Retina (tissue), 1 donor: Measurements from ENCODE around the gene MYO9B.
"Not testable (repeated sequence)": the region's sequence is repeated elsewhere in the genome, so short reads cannot be mapped to it uniquely, and the experiment has no call there.

ENCODE experiments used
- DNase-seq: peaks from one replicate; pipeline ENCODE4 v3.0.0-alpha.2; 2016

MYO9B gene

GRCh38 chr19:17148130-17148529 lies 72.6 kb downstream of the MYO9B start:
- no peak for DNase-seq

GRCh38 chr19:17149393-17150135 lies 74.0 kb downstream of the MYO9B start:
- DNase-seq, result no peak

- DNase-seq, result no peak
These were observed 78.4 kb downstream of the MYO9B start for GRCh38 chr19:17153996-17154395.

GRCh38 chr19:17155251-17155650 lies 79.7 kb downstream of the MYO9B start:
- no peak for DNase-seq

GRCh38 chr19:17156296-17156946 lies 80.8 kb downstream of the MYO9B start:
- no peak for DNase-seq

GRCh38 chr19:17156947-17157302 lies 81.3 kb downstream of the MYO9B start:
- DNase-seq, result no peak

DNA sequence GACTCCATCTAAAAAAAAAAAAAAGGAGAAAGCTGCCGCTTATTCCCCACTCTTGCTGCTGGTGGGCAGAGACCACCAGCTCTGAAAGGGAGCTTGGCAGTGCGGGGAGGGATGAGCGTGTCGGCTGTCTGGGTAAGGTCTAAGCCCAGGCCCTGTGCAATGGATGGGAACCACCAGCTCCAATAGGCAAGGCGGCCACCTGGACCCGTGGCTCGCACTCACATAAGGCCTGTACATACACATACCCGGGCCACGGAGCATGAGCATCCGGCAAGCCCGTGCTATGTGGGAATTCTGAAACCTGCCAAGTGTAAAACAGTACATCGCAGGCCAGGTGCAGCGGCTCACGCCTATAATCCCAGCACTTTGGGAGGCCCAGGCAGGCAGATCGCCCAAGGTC lies 83.0 kb downstream of the MYO9B start:
- no peak for DNase-seq

GRCh38 chr19:17159466-17160393 lies 84.2 kb downstream of the MYO9B start:
- DNase-seq, result no peak

GRCh38 chr19:17160908-17161307 lies 85.3 kb downstream of the MYO9B start:
- no peak for DNase-seq

GRCh38 chr19:17162131-17162530 lies 86.6 kb downstream of the MYO9B start:
- DNase-seq, result not testable (repeated sequence)

DNA sequence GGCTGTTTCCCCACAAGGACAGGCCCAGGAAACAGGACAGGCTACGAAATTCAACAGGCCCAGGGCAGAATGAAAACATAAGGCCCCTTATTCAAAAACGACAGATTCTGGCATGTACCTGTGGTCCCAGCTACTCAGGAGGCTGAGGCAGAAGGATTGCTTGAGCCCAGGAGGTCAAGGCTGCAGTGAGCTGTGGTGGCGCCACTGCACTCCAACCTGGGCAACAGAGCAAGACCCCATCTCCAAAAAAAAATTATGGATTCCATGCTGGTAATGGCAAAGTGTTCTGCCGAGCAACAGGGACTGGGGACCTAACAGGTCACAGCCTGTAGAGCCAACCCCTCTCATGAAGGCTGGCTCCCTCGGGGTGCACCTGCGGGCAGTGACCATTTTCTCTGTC lies 87.0 kb downstream of the MYO9B start:
- no peak for DNase-seq

GRCh38 chr19:17163652-17164051 lies 88.1 kb downstream of the MYO9B start:
- no peak for DNase-seq

GRCh38 chr19:17164639-17165038 lies 89.1 kb downstream of the MYO9B start:
- DNase-seq, result no peak

DNA sequence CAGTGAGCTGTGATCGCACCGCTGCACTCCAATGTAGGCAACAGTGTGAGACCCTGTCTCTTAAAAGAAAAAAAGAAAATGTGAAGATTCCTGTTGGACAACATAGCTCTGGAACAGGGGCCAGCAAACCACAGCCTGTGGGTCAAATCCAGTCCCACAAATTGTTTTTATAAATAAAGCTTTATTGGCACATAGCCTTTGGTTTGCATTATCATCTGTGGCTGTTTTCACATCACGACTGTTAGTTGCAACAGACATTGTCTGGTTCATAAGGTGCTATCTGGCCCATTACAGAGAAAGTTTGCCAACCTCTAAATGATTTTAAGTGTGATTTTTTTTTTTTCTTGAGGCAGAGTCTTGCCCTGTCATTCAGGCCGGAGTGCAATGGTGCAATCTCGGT lies 90.1 kb downstream of the MYO9B start:
- DNase-seq, result no peak

GRCh38 chr19:17170538-17171297 lies 95.1 kb downstream of the MYO9B start:
- no peak for DNase-seq

- no peak for DNase-seq
These were observed 96.3 kb downstream of the MYO9B start for GRCh38 chr19:17171874-17172273.

DNA sequence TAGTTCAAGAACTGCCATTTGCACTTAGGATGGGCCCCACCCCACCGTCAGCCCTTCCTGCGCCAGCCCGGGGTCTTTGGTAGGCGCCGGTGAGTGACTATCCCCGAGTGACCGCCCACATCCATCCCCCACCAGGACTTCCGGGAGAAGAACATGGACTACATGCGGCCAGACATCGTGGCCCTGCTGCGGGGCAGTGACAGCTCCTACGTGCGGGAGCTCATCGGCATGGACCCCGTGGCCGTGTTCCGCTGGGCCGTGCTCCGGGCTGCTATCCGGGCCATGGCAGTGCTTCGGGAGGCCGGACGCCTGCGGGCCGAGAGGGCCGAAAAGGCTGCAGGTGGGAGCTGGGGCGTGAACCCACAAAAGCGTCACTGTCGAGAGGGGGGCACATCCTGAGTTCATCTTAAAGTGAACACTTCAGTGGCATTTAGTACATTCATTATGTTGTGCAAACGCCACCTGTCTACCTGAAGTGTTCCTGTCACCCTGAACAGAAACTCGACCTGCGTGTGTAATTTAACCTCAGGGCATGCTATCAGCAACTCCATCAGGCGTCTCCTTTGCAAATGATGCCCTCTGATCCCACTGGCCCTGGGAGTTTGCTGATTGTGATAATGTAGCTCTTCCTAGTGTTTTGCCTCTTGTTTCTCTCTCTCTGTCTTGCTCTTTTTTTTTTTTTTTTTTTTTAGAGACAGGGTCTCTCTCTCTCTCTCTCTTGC lies 97.2 kb downstream of the MYO9B start:
- no peak for DNase-seq

GRCh38 chr19:17178291-17178690 lies 102.7 kb downstream of the MYO9B start:
- no peak for DNase-seq

DNA sequence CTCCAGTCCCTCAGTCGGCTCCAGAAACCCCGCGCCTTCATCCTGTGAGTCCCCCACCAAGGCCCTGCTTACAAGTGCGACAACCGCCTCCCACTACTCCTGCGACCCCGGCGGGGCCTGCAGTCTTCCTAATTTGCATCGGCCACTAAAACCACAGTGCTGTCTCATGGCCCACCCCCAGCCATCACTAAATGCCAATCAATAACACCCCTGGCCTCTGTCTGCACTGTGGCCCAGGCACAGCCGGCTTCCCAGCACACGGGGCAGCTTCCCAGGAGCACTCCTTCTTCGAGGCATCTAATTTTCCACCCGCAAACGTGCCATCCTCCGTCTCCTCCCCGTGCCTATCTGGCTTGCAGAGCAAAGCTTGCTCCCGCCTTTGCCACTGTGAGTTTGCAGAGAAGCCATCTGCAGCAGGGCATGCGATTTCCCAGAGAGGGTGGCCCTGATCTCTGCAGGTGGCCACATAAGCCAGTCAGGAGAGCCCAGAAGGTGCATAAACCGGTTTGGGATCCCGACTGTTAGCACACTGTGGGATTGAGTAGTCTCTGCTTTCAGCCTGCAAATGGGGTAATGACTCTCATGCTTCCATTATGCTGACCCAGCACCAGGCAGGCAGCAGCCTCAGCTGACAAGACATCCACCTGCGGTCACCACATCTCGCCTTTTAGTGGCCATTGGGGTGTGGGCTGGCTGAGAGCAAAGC lies 105.6 kb downstream of the MYO9B start:
- DNase-seq, result no peak

DNA sequence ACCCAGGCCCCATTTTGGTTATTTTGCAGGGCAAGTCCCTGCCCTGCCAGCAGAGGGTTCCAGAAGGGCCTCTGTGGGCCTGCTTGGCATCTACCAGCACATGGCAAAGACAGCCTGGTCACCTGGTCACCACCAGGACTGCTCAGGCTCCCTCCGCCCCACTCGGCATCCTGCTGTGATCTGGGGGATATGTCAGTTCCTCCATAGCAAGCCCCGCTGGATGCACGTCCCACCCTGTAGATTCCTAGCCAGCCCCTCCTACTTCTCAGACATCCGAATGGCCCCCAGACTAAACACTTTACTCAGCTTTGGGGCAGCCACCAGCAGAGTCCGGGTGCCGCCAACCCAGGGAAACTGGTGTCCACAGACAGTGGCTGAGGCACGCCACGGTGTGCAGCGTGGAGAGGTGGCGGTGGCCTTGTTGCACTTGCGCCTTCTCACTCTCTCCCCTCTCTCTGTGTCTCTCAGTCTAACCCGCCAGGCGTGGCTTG lies 107.7 kb downstream of the MYO9B start:
- no peak for DNase-seq

DNA sequence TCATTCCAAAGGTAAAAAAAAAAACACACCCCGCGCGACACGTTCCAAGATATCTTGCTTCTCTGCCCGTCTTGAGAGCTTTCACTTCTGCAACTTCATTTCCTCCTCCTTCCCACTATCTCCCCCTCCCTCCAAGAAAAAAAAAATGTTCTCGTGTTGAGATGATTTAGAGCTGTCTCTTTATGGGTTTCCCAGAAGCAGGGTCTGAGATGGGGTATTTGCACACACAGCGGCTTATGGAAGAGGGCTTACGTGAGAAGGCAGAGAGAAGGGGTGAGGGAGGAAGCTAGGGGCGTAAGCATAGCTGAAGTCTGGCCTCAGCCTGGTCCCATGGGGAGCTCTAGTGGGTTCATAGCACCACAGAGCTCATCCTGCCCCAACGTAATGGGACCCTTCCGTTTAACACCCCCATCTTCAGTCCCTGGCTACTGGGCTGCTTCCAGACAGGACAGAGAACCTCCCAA lies 108.3 kb downstream of the MYO9B start:
- DNase-seq, result no peak
